ENCODE results near the gene DLG2. TPM values are rescaled to one million over a fixed set of nuclear protein-coding genes. Genes with fewer than 3 reads are reported as not detected.

Gene DLG2
- total RNA-seq, 4 donors from 2014 or later = 11.0 to 34.2 (median 19.8) TPM

DNA sequence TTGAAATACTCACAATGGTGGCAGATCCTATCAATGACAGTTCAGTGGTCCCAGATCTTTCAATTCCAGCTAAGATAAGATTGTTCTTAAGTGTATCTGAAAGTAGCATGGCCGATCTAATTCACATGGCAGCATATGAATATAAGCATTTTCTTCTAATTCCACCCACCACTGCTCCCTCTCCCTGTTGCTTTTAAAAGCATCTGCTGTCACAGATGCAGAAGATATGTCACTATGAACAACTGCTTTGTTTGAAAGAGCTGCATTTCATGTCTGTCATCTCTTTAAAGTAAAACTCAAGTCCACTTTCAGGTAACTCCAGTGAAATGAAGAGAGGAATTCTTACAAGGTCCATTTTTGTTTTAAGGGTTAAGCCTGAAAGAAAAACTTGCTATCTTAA, 1044.0 kb downstream of the DLG2 start:
- Histone ChIP-seq H3K36me3 (no peaks in the 10 kb centered on the region), H3K4me3 (no peak overlapping the region), H3K27ac (no peak overlapping the region), H3K27me3 (no peaks in the 10 kb centered on the region), H3K9me3 (no peaks in the 10 kb centered on the region), H3K4me1 (no peaks in the 10 kb centered on the region)
- WGBS, 2 donors (ENCODE audit: low coverage in 1 of 2) = 73 to 84% methylated on average over 1 of the region's 1 CpG
- TF ChIP-seq, protein P1, sequence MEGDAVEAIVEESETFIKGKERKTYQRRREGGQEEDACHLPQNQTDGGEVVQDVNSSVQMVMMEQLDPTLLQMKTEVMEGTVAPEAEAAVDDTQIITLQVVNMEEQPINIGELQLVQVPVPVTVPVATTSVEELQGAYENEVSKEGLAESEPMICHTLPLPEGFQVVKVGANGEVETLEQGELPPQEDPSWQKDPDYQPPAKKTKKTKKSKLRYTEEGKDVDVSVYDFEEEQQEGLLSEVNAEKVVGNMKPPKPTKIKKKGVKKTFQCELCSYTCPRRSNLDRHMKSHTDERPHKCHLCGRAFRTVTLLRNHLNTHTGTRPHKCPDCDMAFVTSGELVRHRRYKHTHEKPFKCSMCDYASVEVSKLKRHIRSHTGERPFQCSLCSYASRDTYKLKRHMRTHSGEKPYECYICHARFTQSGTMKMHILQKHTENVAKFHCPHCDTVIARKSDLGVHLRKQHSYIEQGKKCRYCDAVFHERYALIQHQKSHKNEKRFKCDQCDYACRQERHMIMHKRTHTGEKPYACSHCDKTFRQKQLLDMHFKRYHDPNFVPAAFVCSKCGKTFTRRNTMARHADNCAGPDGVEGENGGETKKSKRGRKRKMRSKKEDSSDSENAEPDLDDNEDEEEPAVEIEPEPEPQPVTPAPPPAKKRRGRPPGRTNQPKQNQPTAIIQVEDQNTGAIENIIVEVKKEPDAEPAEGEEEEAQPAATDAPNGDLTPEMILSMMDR (IDR thresholded peaks at IDR 0.05) = no peak
- no peak for TF ChIP-seq POLR2AphosphoS5 (IDR thresholded peaks at IDR 0.05)
- no peak for TF ChIP-seq POLR2A (IDR thresholded peaks at IDR 0.05)
- no peak for TF ChIP-seq EP300 (IDR thresholded peaks at IDR 0.05)
- no peak for ATAC-seq

DNA sequence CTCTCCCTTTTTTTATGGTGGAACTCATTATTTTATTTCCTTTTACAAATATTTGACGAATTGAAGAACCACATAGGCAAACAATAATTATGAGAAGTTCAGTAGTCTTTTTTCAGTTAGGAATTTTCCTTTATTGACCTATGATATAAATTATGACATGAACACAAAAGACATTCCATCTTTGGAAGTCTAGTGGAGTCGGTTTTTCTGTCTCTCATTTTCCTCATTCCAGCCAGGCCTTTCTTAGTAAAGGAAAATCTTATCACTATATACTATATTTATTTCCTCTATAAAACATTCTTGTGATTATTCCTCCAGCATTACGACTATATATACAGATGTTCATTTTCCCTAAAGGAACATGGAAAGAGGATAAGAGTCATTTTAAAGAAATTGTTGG, 1046.1 kb downstream of the DLG2 start:
- Histone ChIP-seq H3K4me1 (no peaks in the 10 kb centered on the region), H3K4me3 (no peak overlapping the region), H3K27me3 (no peaks in the 10 kb centered on the region), H3K27ac (no peak overlapping the region), H3K36me3 (no peaks in the 10 kb centered on the region), H3K9me3 (no peaks in the 10 kb centered on the region)
- WGBS, 2 donors (ENCODE audit: low coverage in 1 of 2) = 49 to 78% methylated on average over 3 of the region's 3 CpGs
- ATAC-seq = no peak
- no peak for TF ChIP-seq POLR2A (IDR thresholded peaks at IDR 0.05)
- no peak for TF ChIP-seq EP300 (IDR thresholded peaks at IDR 0.05)
- no peak for TF ChIP-seq POLR2AphosphoS5 (IDR thresholded peaks at IDR 0.05)
- TF ChIP-seq, protein P1 (IDR thresholded peaks at IDR 0.05) = no peak

DNA sequence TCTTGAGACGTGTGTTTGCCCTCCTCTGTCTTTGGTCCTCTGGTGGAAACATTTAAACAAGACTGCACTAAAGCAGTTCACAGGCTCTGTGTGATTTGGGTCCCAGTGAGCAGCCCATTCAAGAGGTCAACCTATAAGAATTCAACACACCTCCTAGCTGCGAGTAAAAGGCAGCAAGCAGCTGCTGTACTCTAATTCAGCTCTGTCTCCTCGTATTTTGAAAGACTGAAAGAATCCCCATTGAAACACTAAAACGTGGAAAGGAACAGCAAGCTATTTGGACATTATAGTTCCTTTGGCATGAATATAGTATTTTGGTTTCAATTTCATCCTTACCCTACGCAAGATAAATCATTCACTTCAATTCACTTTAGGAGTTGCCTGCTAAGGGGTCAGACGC, 1046.7 kb downstream of the DLG2 start:
- H3K36me3 ChIP-seq = no peaks in the 10 kb centered on the region
- no peaks in the 10 kb centered on the region for H3K4me1 ChIP-seq
- no peaks in the 10 kb centered on the region for H3K9me3 ChIP-seq
- TF ChIP-seq, protein P1 (IDR thresholded peaks at IDR 0.05) = no peak
- no peak for TF ChIP-seq POLR2A (IDR thresholded peaks at IDR 0.05)
- TF ChIP-seq EP300 (IDR thresholded peaks at IDR 0.05) = no peak
- no peaks in the 10 kb centered on the region for H3K27me3 ChIP-seq
- H3K27ac ChIP-seq = no peak overlapping the region
- no peak for ATAC-seq
- no peak overlapping the region for H3K4me3 ChIP-seq
- WGBS, 2 donors (ENCODE audit: low coverage in 1 of 2) = 69 to 77% methylated on average over 5 to 6 of the region's 6 CpGs

DNA sequence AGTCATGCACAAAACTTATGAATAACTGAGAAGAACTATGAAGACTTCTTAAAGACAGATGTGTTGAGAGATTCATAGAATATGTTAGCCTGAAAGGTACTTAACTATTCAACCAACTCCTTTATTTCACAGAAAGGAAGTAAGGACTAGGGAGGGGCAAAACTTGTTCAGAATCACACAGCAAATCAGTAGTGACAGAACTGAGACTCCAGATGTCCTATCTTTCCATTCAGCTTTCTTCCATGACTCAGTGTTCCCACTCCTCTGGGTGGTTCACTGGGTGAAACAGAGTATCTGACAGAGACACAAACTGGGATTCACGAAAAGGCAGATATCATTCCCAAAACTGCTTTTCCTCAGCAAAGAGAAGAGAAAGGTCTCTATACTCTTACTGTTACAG, 1053.3 kb downstream of the DLG2 start:
- Histone ChIP-seq H3K27ac (no peak overlapping the region), H3K27me3 (no peaks in the 10 kb centered on the region), H3K9me3 (peaks cover 0 to 12% (median 0%) of the 10 kb centered on the region in 3 donors), H3K4me3 (no peak overlapping the region), H3K4me1 (no peaks in the 10 kb centered on the region), H3K36me3 (no peaks in the 10 kb centered on the region)
- WGBS, 2 donors (ENCODE audit: low coverage in 1 of 2) = 77 to 83% methylated on average over 1 of the region's 1 CpG
- TF ChIP-seq POLR2AphosphoS5 (IDR thresholded peaks at IDR 0.05) = no peak
- TF ChIP-seq, protein P1 (IDR thresholded peaks at IDR 0.05) = no peak
- TF ChIP-seq POLR2A (IDR thresholded peaks at IDR 0.05) = no peak
- TF ChIP-seq EP300 (IDR thresholded peaks at IDR 0.05) = no peak
- no peak for ATAC-seq

DNA sequence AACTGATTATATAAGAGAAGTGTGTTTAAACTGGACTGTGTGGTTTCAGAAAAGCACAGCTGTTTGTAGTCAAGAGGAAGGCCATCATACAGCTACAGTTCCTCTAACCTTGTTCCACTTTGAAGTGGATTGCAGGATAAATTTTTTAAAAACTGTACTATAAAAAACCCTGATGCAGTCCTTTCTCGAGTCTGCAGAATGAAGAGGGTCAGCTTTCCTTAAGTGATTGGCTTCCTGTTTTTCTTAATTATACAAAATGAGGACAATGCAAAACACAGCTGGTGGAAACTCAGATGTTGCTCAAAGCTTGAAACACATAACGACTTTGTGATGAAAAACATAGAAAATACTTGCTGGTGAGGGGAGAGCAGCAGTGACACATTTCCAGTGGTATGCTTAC, 1060.5 kb downstream of the DLG2 start:
- WGBS, 2 donors (ENCODE audit: low coverage in 1 of 2) = 15 to 40% methylated on average over 2 of the region's 2 CpGs
- H3K36me3 ChIP-seq = no peaks in the 10 kb centered on the region
- peaks cover 0 to 19% (median 7%) of the 10 kb centered on the region in 3 donors for H3K4me1 ChIP-seq
- H3K9me3 ChIP-seq = peaks cover 0 to 13% (median 0%) of the 10 kb centered on the region in 3 donors
- H3K4me3 ChIP-seq = no peak overlapping the region
- H3K27ac ChIP-seq = no peak overlapping the region
- H3K27me3 ChIP-seq = no peaks in the 10 kb centered on the region
- TF ChIP-seq EP300 (IDR thresholded peaks at IDR 0.05) (no peak), POLR2AphosphoS5 (IDR thresholded peaks at IDR 0.05) (no peak), POLR2A (IDR thresholded peaks at IDR 0.05) (no peak)
- TF ChIP-seq, protein P1 (IDR thresholded peaks at IDR 0.05) = no peak
- no peak for ATAC-seq
